ENCODE data around the gene HEMK1.

The HEMK1 gene

GRCh38 chr3:50549226-50549625, 20.1 kb upstream of the HEMK1 start:
- no peak for DNase-seq

- DNase-seq = peak in 1 of 2 experiments; percentile 3
Measured at GRCh38 chr3:50550079-50550736, 19.1 kb upstream of the HEMK1 start.

GRCh38 chr3:50551054-50551659, 18.2 kb upstream of the HEMK1 start:
- DNase-seq = no peak

- no peak for DNase-seq
Measured at GRCh38 chr3:50551681-50552435, 17.5 kb upstream of the HEMK1 start.

- no peak for DNase-seq
Measured at GRCh38 chr3:50552598-50552997, 16.7 kb upstream of the HEMK1 start.

- no peak for DNase-seq
Measured at GRCh38 chr3:50554553-50554952, 14.8 kb upstream of the HEMK1 start.

GRCh38 chr3:50557106-50557505, 12.2 kb upstream of the HEMK1 start:
- DNase-seq = no peak

GRCh38 chr3:50557915-50558314, 11.4 kb upstream of the HEMK1 start:
- no peak for DNase-seq

- DNase-seq = no peak
Measured at GRCh38 chr3:50559702-50560101, 9.6 kb upstream of the HEMK1 start.

- DNase-seq = no peak
Measured at GRCh38 chr3:50562861-50563260, 6.5 kb upstream of the HEMK1 start.

- no peak for DNase-seq
Measured at GRCh38 chr3:50563867-50564266, 5.5 kb upstream of the HEMK1 start.

- no peak for DNase-seq
Measured at GRCh38 chr3:50564321-50564720, 5.0 kb upstream of the HEMK1 start.

- DNase-seq = no peak
Measured at GRCh38 chr3:50567011-50567385, 2.3 kb upstream of the HEMK1 start.

GRCh38 chr3:50567386-50568167, 1.7 kb upstream of the HEMK1 start, which contains the start of gene C3orf18:
C3orf18 (minus strand) TSS chr3:50567747; CDS start chr3:50565699, 2,048 bp downstream.
- DNase-seq = peak; percentile 40 to 74

GRCh38 chr3:50570508-50571279, 1.4 kb downstream of the HEMK1 start:
- no peak for DNase-seq

GRCh38 chr3:50571486-50571885, 2.2 kb downstream of the HEMK1 start:
- no peak for DNase-seq

- DNase-seq = peak in 1 of 2 experiments; percentile 24
Measured at GRCh38 chr3:50572158-50572557, 2.8 kb downstream of the HEMK1 start.

- DNase-seq = no peak
Measured at GRCh38 chr3:50572801-50573371, 3.6 kb downstream of the HEMK1 start.

- DNase-seq = no peak
Measured at GRCh38 chr3:50573566-50574443, 4.5 kb downstream of the HEMK1 start.

GRCh38 chr3:50574444-50574831, 5.1 kb downstream of the HEMK1 start:
- no peak for DNase-seq

GRCh38 chr3:50575372-50575771, 6.0 kb downstream of the HEMK1 start:
- DNase-seq = no peak
